Right renal pelvis (tissue), 4 donors: ENCODE data around the gene OAF. TPM values are rescaled to one million over a fixed set of nuclear protein-coding genes. Genes with fewer than 3 reads are reported as not detected.
"Not testable (repeated sequence)": the region's sequence is repeated elsewhere in the genome, so short reads cannot be mapped to it uniquely, and the experiment has no call there.

Experiments
- DNase-seq, 4 donors: peaks; one replicate each; pipeline ENCODE4 v3.0.0-alpha.2; 2013; ENCODE audit warnings: low read depth in 4 of 4, low spot score in 3 of 4, missing footprints in 1 of 4
- polyA plus RNA-seq, 4 donors: library from polyadenylated mRNA; unstranded; fragments of 120-200 nt; gene quantifications; one replicate each; pipeline ENCODE4 v1.2.1, GENCODE V29; 2013; ENCODE audit not compliant: insufficient read length in 4 of 4

OAF gene
- polyA plus RNA-seq, 4 donors = 37.1 to 53.7 (median 37.8) TPM

DNA sequence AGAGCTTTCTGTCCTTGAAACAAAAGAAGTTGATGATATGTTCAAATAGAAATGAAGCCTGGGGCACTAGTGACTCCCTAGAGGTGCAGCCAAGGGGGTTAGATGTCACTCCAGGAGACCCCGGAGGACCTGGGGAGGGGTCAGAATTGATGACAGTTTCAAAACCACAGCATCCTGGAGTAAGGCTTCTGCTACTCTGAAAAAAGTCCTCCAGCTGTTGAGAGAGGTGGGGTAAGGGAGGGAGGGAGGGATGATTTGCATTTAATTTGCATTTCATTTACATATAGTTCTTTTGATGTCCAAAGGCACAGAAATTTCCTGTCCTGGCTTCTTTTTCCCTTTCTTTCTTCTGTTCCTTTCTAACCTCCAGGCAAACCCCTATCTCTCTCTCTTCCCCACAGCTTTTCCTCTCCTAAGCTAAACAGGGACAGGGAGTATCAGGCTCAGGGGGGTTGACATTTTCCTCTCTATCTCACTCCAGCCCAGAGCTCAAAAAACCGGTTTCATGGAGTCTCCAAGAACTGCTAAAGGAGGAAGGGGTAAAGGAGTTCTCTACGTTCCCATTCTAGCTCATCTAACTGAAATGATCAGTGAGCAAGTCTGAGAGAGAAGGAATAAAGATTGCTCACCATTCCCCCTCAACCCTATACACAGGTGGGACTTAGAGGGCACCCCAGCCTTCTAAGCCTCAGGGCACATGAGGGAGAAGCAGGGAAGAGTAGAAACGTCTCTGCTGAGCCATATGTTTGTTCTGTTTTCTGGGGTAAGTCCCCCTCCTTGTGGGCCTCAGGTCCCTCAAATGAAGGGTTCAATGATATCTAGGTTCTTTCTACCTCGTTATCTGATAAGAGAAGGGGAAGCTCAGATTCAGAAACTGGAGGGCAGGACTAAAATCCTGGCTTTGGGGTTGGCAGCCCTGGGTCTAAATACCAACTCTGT lies 25.6 kb downstream of the OAF start:
- DNase-seq = no peak

- no peak for DNase-seq
Observed at GRCh38 chr11:120238968-120239620, 28.3 kb downstream of the OAF start.

- no peak for DNase-seq
Observed at GRCh38 chr11:120239713-120240640, 29.1 kb downstream of the OAF start, which contains the start of gene POU2F3. TSS of gene POU2F3 (plus strand) at chr11:120240140. CDS start at chr11:120240344, 204 bp downstream.

- DNase-seq = no peak
Observed at GRCh38 chr11:120240866-120241265, 30.0 kb downstream of the OAF start.

DNA sequence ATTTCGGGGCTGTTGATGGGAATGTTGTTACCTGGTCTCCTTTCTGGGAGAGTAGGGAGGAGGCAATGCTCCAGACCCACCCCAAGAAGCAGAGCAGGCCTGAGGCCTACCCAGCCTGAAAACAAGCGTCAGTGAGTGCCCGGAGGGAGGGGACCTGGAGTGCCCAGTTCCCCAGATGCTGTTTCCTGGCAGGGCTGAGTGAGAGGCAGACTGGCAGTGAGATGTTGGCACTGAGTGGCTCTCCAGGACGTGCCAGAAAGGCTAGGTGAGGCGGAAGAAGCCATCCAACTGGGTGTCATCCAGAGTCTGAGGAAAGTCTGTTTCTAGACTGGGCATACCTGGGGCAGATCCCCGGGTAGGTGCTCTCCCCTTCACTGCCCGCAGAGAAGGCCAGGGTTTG lies 30.4 kb downstream of the OAF start:
- DNase-seq = no peak

GRCh38 chr11:120243221-120243620 lies 32.4 kb downstream of the OAF start:
- no peak for DNase-seq

DNA sequence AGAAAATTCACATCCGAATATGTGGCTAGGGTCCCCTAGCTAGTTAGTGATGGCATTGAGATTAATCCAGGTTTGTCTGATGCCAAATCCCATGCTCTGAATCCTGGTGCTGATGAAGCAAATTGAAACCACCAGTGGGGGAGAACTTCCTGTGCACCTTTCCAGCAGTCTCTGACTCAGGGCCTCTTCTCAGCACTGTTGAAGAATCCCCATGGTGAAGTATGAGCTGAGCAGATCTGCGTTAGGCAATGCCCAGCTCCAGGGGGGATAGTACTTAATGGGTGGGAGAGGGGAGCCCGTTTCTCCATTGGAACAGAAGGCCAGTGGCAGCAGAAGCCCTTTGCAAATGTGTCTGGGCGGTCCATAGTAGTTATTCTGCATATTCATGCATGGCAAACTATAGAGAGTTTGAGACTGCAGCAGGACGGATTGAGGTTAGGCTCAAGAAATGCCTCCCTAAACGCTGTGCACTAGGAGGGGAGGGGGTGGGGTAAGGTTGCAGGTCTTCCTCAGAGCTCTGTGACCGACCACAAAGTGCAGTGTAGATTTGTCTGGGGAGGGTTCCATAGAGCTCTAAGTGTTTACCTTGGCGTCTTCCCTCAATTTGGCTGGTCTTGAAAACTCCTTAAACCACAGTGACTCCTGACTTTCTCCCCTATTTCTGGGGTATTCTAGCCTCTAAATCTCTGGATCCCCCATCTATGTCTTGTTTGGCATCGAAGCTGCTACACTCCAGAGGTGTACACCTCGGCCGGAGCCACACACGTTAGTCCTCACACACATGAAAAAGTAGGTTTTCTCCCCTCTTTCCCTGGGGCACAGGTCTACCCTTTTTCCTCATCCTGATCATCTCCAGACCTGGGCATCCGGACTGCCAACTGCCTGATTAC lies 33.9 kb downstream of the OAF start:
- DNase-seq = no peak

DNA sequence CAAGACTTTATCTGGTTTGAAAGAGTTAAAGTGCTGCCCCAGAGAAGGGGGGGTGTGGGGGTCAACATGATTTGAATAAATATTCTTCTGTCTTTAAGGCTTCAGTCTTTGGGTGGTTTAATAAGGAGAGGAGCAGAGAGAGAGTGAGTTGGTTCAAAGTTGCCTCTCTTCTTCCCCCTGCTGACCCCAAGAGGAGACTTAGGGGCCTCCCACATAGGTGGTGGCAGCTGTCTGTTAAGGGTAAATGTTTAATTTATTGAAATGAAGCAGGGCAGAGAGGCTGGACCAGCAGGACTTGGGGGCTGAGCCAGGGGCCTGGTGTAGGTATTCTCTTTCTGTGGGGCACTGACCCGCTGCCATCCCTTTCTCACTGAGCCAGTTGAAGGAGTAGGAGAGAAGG lies 34.6 kb downstream of the OAF start:
- no peak for DNase-seq

DNA sequence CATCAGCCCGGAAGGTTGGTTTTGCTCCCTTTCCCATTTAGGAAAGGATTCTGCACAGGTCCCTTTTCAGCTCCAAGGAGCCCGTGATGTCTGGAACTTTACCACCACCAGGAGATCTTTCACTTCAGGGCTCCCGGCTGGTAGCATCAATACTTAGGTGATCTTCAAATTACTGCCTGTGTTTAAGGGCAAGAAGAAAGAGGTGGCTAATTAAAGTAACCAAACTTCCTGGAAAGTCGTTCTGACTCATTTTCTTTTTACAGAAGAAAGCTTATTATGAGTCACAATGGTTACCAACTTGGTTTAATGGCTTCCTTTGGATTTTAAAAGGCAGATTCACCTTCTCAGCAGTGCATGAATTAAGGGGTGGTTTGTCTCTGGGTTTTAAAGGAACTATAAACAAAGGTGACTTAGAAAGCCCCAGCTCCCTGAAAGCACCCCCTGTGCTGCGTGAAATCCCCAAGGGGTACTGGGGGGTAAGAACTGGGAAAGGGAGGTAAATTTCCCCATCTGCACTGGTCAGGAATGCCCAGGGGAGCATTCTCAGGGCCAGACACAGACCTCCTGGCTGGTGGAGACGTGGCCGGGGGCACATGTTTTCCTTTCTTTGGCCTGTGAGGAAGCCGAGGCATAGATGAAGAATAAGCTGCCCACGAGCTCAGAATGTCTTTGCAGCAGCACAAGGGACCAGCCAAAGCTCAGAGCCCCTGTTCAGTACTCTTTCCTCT lies 37.9 kb downstream of the OAF start:
- DNase-seq = no peak

GRCh38 chr11:120249279-120250262 lies 38.7 kb downstream of the OAF start:
- DNase-seq = no peak

- not testable (repeated sequence) for DNase-seq
Observed at GRCh38 chr11:120253377-120253776, 42.5 kb downstream of the OAF start.

- DNase-seq = peak in 1 of 4 donors; percentile 20
Observed at GRCh38 chr11:120254788-120255518, 44.1 kb downstream of the OAF start.

DNA sequence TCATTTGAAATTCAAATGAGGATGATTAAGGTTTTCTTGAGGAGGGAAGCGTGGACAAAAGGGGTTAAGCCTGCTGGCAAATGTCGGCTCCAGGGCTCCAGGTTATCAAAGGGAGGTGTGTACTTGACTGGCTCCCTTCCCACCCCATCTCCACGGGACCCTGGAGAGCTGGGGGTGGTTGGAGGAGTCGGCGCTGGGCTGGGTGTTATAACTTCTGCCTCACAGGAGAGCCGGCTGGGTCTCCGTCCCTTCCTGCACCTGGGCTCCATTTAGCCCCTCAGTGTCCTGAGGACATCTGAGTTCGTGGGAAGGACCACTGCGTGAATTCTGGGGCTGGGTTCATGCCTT lies 44.7 kb downstream of the OAF start:
- DNase-seq = no peak

GRCh38 chr11:120256178-120256577 lies 45.3 kb downstream of the OAF start:
- DNase-seq = no peak

GRCh38 chr11:120256779-120257178 lies 45.9 kb downstream of the OAF start:
- DNase-seq = no peak

DNA sequence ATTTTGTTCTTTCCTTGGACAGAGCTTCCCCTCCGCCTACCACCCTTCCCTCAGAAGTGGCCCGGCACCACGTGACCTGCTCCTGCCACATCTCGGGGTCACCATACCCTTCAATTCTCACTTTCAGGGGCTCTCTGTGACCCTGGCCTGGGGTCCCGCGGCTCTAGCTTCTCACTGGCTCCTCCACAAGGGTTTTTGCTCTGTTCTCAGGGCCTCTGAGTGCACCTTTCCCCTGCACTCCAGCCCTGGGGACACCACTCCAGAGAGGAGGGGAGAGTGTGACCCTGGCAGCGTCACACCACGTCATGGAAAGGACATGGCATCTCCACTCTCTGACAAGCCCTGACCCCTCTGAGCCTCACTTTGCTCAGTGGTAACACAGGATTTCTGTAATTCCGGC lies 46.5 kb downstream of the OAF start:
- no peak for DNase-seq

- no peak for DNase-seq
Observed at GRCh38 chr11:120258661-120259060, 47.8 kb downstream of the OAF start.
